H9 (cell line): ENCODE measurements around the gene PERCC1. TPM values are rescaled to one million over a fixed set of nuclear protein-coding genes. Genes with fewer than 3 reads are reported as not detected.

Experiments used
- DNase-seq: peaks from one replicate; pipeline ENCODE4 v3.0.0-alpha.2; 2017
- H2AFZ ChIP-seq: one replicate; pipeline ENCODE4 v1.6.1; 2013; ENCODE audit warnings: mild to moderate bottlenecking, low read length, control low read depth, moderate library complexity
- H2AK5ac ChIP-seq: 2 replicates; pipeline ENCODE4 v1.6.1; 2013; ENCODE audit warnings: low read length, control low read depth, mixed read lengths; ENCODE audit not compliant: insufficient read length
- H2BK120ac ChIP-seq: one replicate; pipeline ENCODE4 v1.6.1; 2013; ENCODE audit warnings: low read depth, mild to moderate bottlenecking, low read length, control low read depth, inconsistent platforms; ENCODE audit not compliant: poor library complexity, severe bottlenecking
- H2BK12ac ChIP-seq: 2 replicates; pipeline ENCODE4 v1.6.1; 2013; ENCODE audit warnings: low read length, control low read depth, mixed read lengths, low read depth; ENCODE audit not compliant: insufficient read length
- H2BK15ac ChIP-seq: 2 replicates; pipeline ENCODE4 v1.6.1; 2013; ENCODE audit warnings: low read depth, low read length, control low read depth
- H2BK20ac ChIP-seq: one replicate; pipeline ENCODE4 v1.6.1; 2013; ENCODE audit warnings: low read depth, mild to moderate bottlenecking, low read length, control low read depth, inconsistent platforms; ENCODE audit not compliant: poor library complexity, severe bottlenecking
- H2BK5ac ChIP-seq: 2 replicates; pipeline ENCODE4 v1.6.1; 2013; ENCODE audit warnings: low read length, control low read depth, mixed read lengths; ENCODE audit not compliant: insufficient read length
- H3K14ac ChIP-seq: 2 replicates; pipeline ENCODE4 v1.6.1; 2013; ENCODE audit warnings: low read length, control low read depth; ENCODE audit not compliant: insufficient read depth
- H3K18ac ChIP-seq: 2 replicates; pipeline ENCODE4 v1.6.1; 2013; ENCODE audit warnings: low read depth, mild to moderate bottlenecking, mixed read lengths, low read length, control low read depth; ENCODE audit not compliant: insufficient read length
- H3K23ac ChIP-seq: 2 replicates; pipeline ENCODE4 v1.6.1; 2013; ENCODE audit warnings: low read length, control low read depth, mixed read lengths, low read depth; ENCODE audit not compliant: insufficient read length
- H3K23me2 ChIP-seq: 2 replicates; pipeline ENCODE4 v1.6.1; 2013; ENCODE audit warnings: low read depth, mild to moderate bottlenecking, mixed read lengths, low read length, control low read depth; ENCODE audit not compliant: insufficient read length, poor library complexity, severe bottlenecking
- H3K27ac ChIP-seq: 2 replicates; pipeline ENCODE4 v1.5.1; 2013; ENCODE audit warnings: low read length, control low read depth, mixed read lengths, low read depth; ENCODE audit not compliant: insufficient read length
- H3K27me3 ChIP-seq: 2 replicates; pipeline ENCODE4 v1.6.1; 2013; ENCODE audit warnings: low read length, control low read depth, inconsistent platforms; ENCODE audit not compliant: insufficient read depth
- H3K4ac ChIP-seq: 2 replicates; pipeline ENCODE4 v1.6.1; 2013; ENCODE audit warnings: low read depth, mild to moderate bottlenecking, control low read depth, inconsistent platforms, low read length, moderate library complexity
- H3K4me1 ChIP-seq: 2 replicates; pipeline ENCODE4 v1.6.1; 2013; ENCODE audit warnings: low read length, control low read depth, inconsistent platforms; ENCODE audit not compliant: insufficient read depth
- H3K4me2 ChIP-seq: 2 replicates; pipeline ENCODE4 v1.6.1; 2013; ENCODE audit warnings: low read length, control low read depth, mixed read lengths; ENCODE audit not compliant: insufficient read length, insufficient read depth
- H3K56ac ChIP-seq: 2 replicates; pipeline ENCODE4 v1.6.1; 2013; ENCODE audit warnings: low read depth, mild to moderate bottlenecking, mixed read lengths, low read length, control low read depth; ENCODE audit not compliant: insufficient read length
- H3K79me1 ChIP-seq: 2 replicates; pipeline ENCODE4 v1.6.1; 2013; ENCODE audit warnings: low read depth, mild to moderate bottlenecking, moderate library complexity, low read length, control low read depth, inconsistent platforms; ENCODE audit not compliant: insufficient read depth, poor library complexity, severe bottlenecking
- H3K79me2 ChIP-seq: 2 replicates; pipeline ENCODE4 v1.6.1; 2013; ENCODE audit warnings: low read length, control low read depth, inconsistent platforms; ENCODE audit not compliant: insufficient read depth
- H3K9ac ChIP-seq: 2 replicates; pipeline ENCODE4 v1.6.1; 2013; ENCODE audit warnings: low read length, control low read depth, mixed read lengths; ENCODE audit not compliant: insufficient read length; ENCODE audit errors: extremely low read depth
- H3K9me3 ChIP-seq: one replicate; pipeline ENCODE4 v1.6.1; 2013; ENCODE audit warnings: low read depth, low read length, inconsistent platforms; ENCODE audit not compliant: control insufficient read depth
- H3T11ph ChIP-seq: one replicate; pipeline ENCODE4 v1.6.1; 2013; ENCODE audit warnings: mild to moderate bottlenecking, low read length, control low read depth, inconsistent platforms
- H4K20me1 ChIP-seq: one replicate; pipeline ENCODE4 v1.6.1; 2013; ENCODE audit not compliant: control insufficient read depth, insufficient read length, insufficient read depth
- H4K5ac ChIP-seq: 2 replicates; pipeline ENCODE4 v1.6.1; 2013; ENCODE audit warnings: low read depth, mild to moderate bottlenecking, mixed read lengths, low read length, control low read depth; ENCODE audit not compliant: insufficient read length
- H4K8ac ChIP-seq: replicated peaks from 2 replicates; pipeline ENCODE4 v1.6.1; 2013; ENCODE audit warnings: low read length, control low read depth, mixed read lengths, low read depth; ENCODE audit not compliant: insufficient read length
- H4K91ac ChIP-seq: 2 replicates; pipeline ENCODE4 v1.6.1; 2013; ENCODE audit warnings: low read depth, mild to moderate bottlenecking, moderate library complexity, mixed read lengths, low read length, control low read depth; ENCODE audit not compliant: insufficient read length
- H3K27ac Mint-ChIP-seq, 3 experiments: 2 replicates in 2 of 3; 3 replicates in 1 of 3; pipeline ENCODE4 v1.8.0; 2020 to 2021; ENCODE audit warnings: mixed read lengths in 3 of 3, mild to moderate bottlenecking in 1 of 3, moderate library complexity in 1 of 3
- H3K27me3 Mint-ChIP-seq: 2 replicates; pipeline ENCODE4 v1.8.0; 2021; ENCODE audit warnings: low read depth, mild to moderate bottlenecking, moderate library complexity, mixed read lengths
- H3K36me3 Mint-ChIP-seq, 3 experiments: 2 replicates in 2 of 3; 3 replicates in 1 of 3; pipeline ENCODE4 v1.8.0; 2020 to 2021; ENCODE audit warnings: low read depth in 3 of 3, mixed read lengths in 3 of 3; ENCODE audit not compliant: insufficient read depth in 1 of 3
- H3K4me1 Mint-ChIP-seq, 2 experiments: 2 replicates each; pipeline ENCODE4 v1.8.0; 2020; ENCODE audit warnings: mixed read lengths in 2 of 2
- H3K4me3 Mint-ChIP-seq, 2 experiments: 2 replicates in 1 of 2; 3 replicates in 1 of 2; pipeline ENCODE4 v1.8.0; 2020 to 2021; ENCODE audit warnings: mild to moderate bottlenecking in 2 of 2, mixed read lengths in 2 of 2, moderate library complexity in 1 of 2
- H3K9me3 Mint-ChIP-seq, 2 experiments: 2 replicates in 1 of 2; 3 replicates in 1 of 2; pipeline ENCODE4 v1.8.0; 2020; ENCODE audit warnings: mild to moderate bottlenecking in 2 of 2, mixed read lengths in 2 of 2, moderate library complexity in 1 of 2
- CTCF ChIP-seq: fragments of 200-600 bp; sonication (generic); conservative IDR thresholded peaks from 3 replicates; pipeline ENCODE4 v1.8.0; 2021; ENCODE audit warnings: antibody characterized with exemption, mild to moderate bottlenecking
- WGBS: extraction: QIAGEN DNeasy Blood & Tissue Kit; methylation state at CpG from one replicate; pipeline ENCODE4 v1.1.7; 2013; ENCODE audit warnings: missing lambda C conversion rate, low lambda C conversion rate, mixed read lengths; ENCODE audit not compliant: insufficient read length; ENCODE audit errors: extremely low coverage; 5-methylcytosine and 5-hydroxymethylcytosine counted together
- total RNA-seq: library from RNA; stranded (reverse); gene quantifications from 2 replicates; pipeline ENCODE4 v1.2.1, GENCODE V29; 2021

Gene PERCC1
- total RNA-seq, 1 experiment from 2014 or later: not detected

- H4K8ac ChIP-seq: no peak overlapping the region
- H3K9ac ChIP-seq: no peak overlapping the region
- H3K23me2 ChIP-seq: no peaks in the 10 kb centered on the region
- Mint-ChIP-seq H3K27ac (peak overlapping the region in 2 of 3 experiments; percentile 55 to 59; a peak in 2 of 7 replicates), H3K36me3 (peaks cover 7 to 22% (median 22%) of the 10 kb centered on the region in 3 experiments; a peak in 6 of 7 replicates), H3K4me3 (no peak overlapping the region), H3K27me3 (no peaks in the 10 kb centered on the region), H3K4me1 (peaks cover 0 to 2% of the 10 kb centered on the region in 2 experiments; a peak in 1 of 4 replicates), H3K9me3 (no peaks in the 10 kb centered on the region)
- H4K20me1 ChIP-seq: no peaks in the 10 kb centered on the region
- no peaks in the 10 kb centered on the region; the same call in 1 of the 2 replicates for H3K79me2 ChIP-seq
- H3K56ac ChIP-seq: no peak overlapping the region
- no peak for DNase-seq
- H2BK12ac ChIP-seq: no peak overlapping the region
- TF ChIP-seq CTCF: no peak
- no peak overlapping the region for H2BK15ac ChIP-seq
- no peaks in the 10 kb centered on the region for H3K9me3 ChIP-seq
- no peak overlapping the region for H3K18ac ChIP-seq
- H3K4me2 ChIP-seq: no peak overlapping the region
- no peaks in the 10 kb centered on the region for H3K27me3 ChIP-seq
- no peaks in the 10 kb centered on the region for H3K4me1 ChIP-seq
- H3K27ac ChIP-seq: no peak overlapping the region
- no peak overlapping the region for H2BK20ac ChIP-seq
- H2BK5ac ChIP-seq: no peak overlapping the region
- H4K5ac ChIP-seq: no peak overlapping the region
- no peak overlapping the region for H2AFZ ChIP-seq
- H3K79me1 ChIP-seq: no peaks in the 10 kb centered on the region
- H2BK120ac ChIP-seq: no peak overlapping the region
- no peak overlapping the region for H2AK5ac ChIP-seq
- no peak overlapping the region for H3K4ac ChIP-seq
- H3K23ac ChIP-seq: no peak overlapping the region
- no peak overlapping the region for H3T11ph ChIP-seq
- no peak overlapping the region for H4K91ac ChIP-seq
- no peak overlapping the region for H3K14ac ChIP-seq
- WGBS: no CpG with 5 or more reads among the region's 14 CpGs
These were observed 27.1 kb upstream of the PERCC1 start for GRCh38 chr16:1403733-1404132.
